NCI-H524 (cell line): ENCODE data around the gene FIP1L1.

Source experiments
- DNase-seq, 2 experiments: peaks; one replicate each; lab custom pipeline; 2025; lab: John Stamatoyannopoulos, UW

Gene FIP1L1

GRCh38 chr4:53477038-53477565, 99.7 kb downstream of the FIP1L1 start:
- no peak for DNase-seq

GRCh38 chr4:53477636-53478035, 100.2 kb downstream of the FIP1L1 start:
- DNase-seq, result no peak

- DNase-seq, result no peak
Measured at GRCh38 chr4:53478671-53479456, 101.4 kb downstream of the FIP1L1 start.

GRCh38 chr4:53479736-53480525, 102.5 kb downstream of the FIP1L1 start:
- no peak for DNase-seq

- no peak for DNase-seq
Measured at GRCh38 chr4:53480909-53481308, 103.5 kb downstream of the FIP1L1 start.

- DNase-seq, result no peak
Measured at GRCh38 chr4:53481586-53481985, 104.1 kb downstream of the FIP1L1 start.

GRCh38 chr4:53483250-53483649, 105.8 kb downstream of the FIP1L1 start:
- DNase-seq, result no peak

GRCh38 chr4:53484911-53485657, 107.6 kb downstream of the FIP1L1 start:
- DNase-seq, result no peak

GRCh38 chr4:53485658-53486040, 108.2 kb downstream of the FIP1L1 start:
- no peak for DNase-seq

- DNase-seq, result no peak
Measured at GRCh38 chr4:53487766-53488165, 110.3 kb downstream of the FIP1L1 start.

GRCh38 chr4:53489279-53489889, 111.9 kb downstream of the FIP1L1 start:
- no peak for DNase-seq

GRCh38 chr4:53490161-53490956, 112.9 kb downstream of the FIP1L1 start:
- peak in 1 of 2 experiments; percentile 13 for DNase-seq

- DNase-seq, result peak in 1 of 2 experiments; percentile 28
Measured at GRCh38 chr4:53490965-53491622, 113.7 kb downstream of the FIP1L1 start.

GRCh38 chr4:53494851-53495250, 117.4 kb downstream of the FIP1L1 start:
- DNase-seq, result no peak

GRCh38 chr4:53497487-53498244, 120.2 kb downstream of the FIP1L1 start:
- DNase-seq, result no peak

GRCh38 chr4:53498706-53499105, 121.3 kb downstream of the FIP1L1 start:
- no peak for DNase-seq

- DNase-seq, result no peak
Measured at GRCh38 chr4:53499791-53500190, 122.3 kb downstream of the FIP1L1 start.

- no peak for DNase-seq
Measured at GRCh38 chr4:53500546-53500945, 123.1 kb downstream of the FIP1L1 start.

- DNase-seq, result no peak
Measured at GRCh38 chr4:53501561-53501960, 124.1 kb downstream of the FIP1L1 start.

GRCh38 chr4:53502094-53502493, 124.7 kb downstream of the FIP1L1 start:
- no peak for DNase-seq
